Measurements from ENCODE around the gene GCSH. TPM values are rescaled to one million over a fixed set of nuclear protein-coding genes. Genes with fewer than 3 reads are reported as not detected.

GCSH gene
- polyA plus RNA-seq, 1 donor from 2014 or later, result 81.8 TPM

GRCh38 chr16:81035398-81035974 is 60.7 kb downstream of the GCSH start, which contains the start of gene ATMIN:
TSS of gene ATMIN (plus strand) at chr16:81035842. CDS start at chr16:81035871, 29 bp downstream.
- H3K9ac ChIP-seq (ENCODE audit: low read length), result peak within 1 kb of the TSS; percentile 83
- no peaks in the 10 kb centered on the region for H3K9me2 ChIP-seq (ENCODE audit: insufficient read depth, low read length)
- H2AFZ ChIP-seq (ENCODE audit: low read depth, low read length), result peak within 1 kb of the TSS; percentile 5
- no peaks in the 10 kb centered on the region for H3K27me3 ChIP-seq (ENCODE audit: insufficient read depth, low read depth, low read length)
- peak within 1 kb of the TSS; percentile 89 for H3K4me3 ChIP-seq (ENCODE audit: low read length)
- H3K79me2 ChIP-seq (replicated peaks; ENCODE audit: insufficient read depth, low read length), result peaks cover 41% of the 10 kb centered on the region
- peak; percentile 79 for TF ChIP-seq RAD21 (conservative IDR thresholded peaks at IDR 0.05)
- TF ChIP-seq MXI1 (conservative IDR thresholded peaks at IDR 0.05; ENCODE audit: poor library complexity, severe bottlenecking), result peak; percentile 31
- TF ChIP-seq SMC3 (conservative IDR thresholded peaks at IDR 0.05; ENCODE audit: poor library complexity), result peak; percentile 92
- TF ChIP-seq POLR2AphosphoS5 (IDR thresholded peaks at IDR 0.05), result peak; percentile 83
- no peak for TF ChIP-seq EP300 (conservative IDR thresholded peaks at IDR 0.05; ENCODE audit: poor library complexity, severe bottlenecking)
- TF ChIP-seq CTCF (IDR thresholded peaks at IDR 0.05; ENCODE audit: poor library complexity, severe bottlenecking), result peak; percentile 100
- no peaks in the 10 kb centered on the region for H3K36me3 ChIP-seq (ENCODE audit: insufficient read depth, low read length)
- H4K20me1 ChIP-seq (ENCODE audit: insufficient read depth), result no peaks in the 10 kb centered on the region
- H3K4me2 ChIP-seq (ENCODE audit: low read length), result peak within 1 kb of the TSS; percentile 94
- H3K27ac ChIP-seq (ENCODE audit: low read length), result peak within 1 kb of the TSS; percentile 57
- no peaks in the 10 kb centered on the region for H3K9me3 ChIP-seq (ENCODE audit: low read length)
- H3F3A ChIP-seq (ENCODE audit: insufficient read depth, low read length, poor library complexity, severe bottlenecking), result no peaks in the 10 kb centered on the region

Small RNA genes within 50 kb of the gene (small RNA-seq; reads per million reads assigned to genes)
- 0 reads per million in 3 experiments for gene AC092718.3
- gene RNU6-1191P, result 0 reads per million in 3 experiments

Other genes starting within 250 kb of the GCSH start
- 168 and 172 TPM in 2 replicates for gene CMC2, start 89.5 kb downstream of the GCSH start, polyA plus RNA-seq
- gene CENPN, start 89.2 kb downstream of the GCSH start, polyA plus RNA-seq, result 1.9 and 5.3 TPM in 2 replicates
- gene ATMIN, start 60.6 kb downstream of the GCSH start, polyA plus RNA-seq, result 62.3 and 75.9 TPM in 2 replicates
- gene C16orf46, start 19.2 kb downstream of the GCSH start, polyA plus RNA-seq, result 8.7 TPM in 2 replicates
- gene BCO1, start 142.3 kb upstream of the GCSH start, polyA plus RNA-seq, result not detected in 2 replicates
- 8.7 and 9.1 TPM in 2 replicates for gene GAN, start 218.6 kb upstream of the GCSH start, polyA plus RNA-seq